Neural progenitor cell (in vitro differentiated cells): ENCODE data around the gene SMARCA4. TPM values are rescaled to one million over a fixed set of nuclear protein-coding genes. Genes with fewer than 3 reads are reported as not detected.

Source experiments
- DNase-seq: peaks from one replicate; pipeline ENCODE4 v3.0.0-alpha.2; 2016; ENCODE audit warnings: low spot score
- H2AFZ ChIP-seq: fragments of 200-600 bp; sonication (generic); replicated peaks from 2 replicates; pipeline ENCODE4 v1.6.1; 2016; ENCODE audit warnings: antibody characterized with exemption
- H3F3A ChIP-seq: fragments of 200-600 bp; sonication (generic); 2 replicates; pipeline ENCODE4 v1.6.1; 2016; ENCODE audit warnings: antibody characterized with exemption, low read depth
- H3K27ac ChIP-seq: fragments of 200-600 bp; sonication (generic); 2 replicates; pipeline ENCODE4 v1.5.1; 2016; ENCODE audit warnings: mild to moderate bottlenecking
- H3K27me3 ChIP-seq: fragments of 200-600 bp; sonication (generic); 2 replicates; pipeline ENCODE4 v1.6.1; 2016; ENCODE audit warnings: mild to moderate bottlenecking, moderate library complexity
- H3K36me3 ChIP-seq: fragments of 200-600 bp; sonication (generic); 2 replicates; pipeline ENCODE4 v1.5.1; 2016
- H3K4me1 ChIP-seq: fragments of 200-600 bp; sonication (generic); 2 replicates; pipeline ENCODE4 v1.6.1; 2016; ENCODE audit warnings: mixed run types
- H3K4me2 ChIP-seq: fragments of 200-600 bp; sonication (generic); 2 replicates; pipeline ENCODE4 v1.6.1; 2016
- H3K4me3 ChIP-seq: fragments of 200-600 bp; sonication (generic); 2 replicates; pipeline ENCODE4 v1.5.1; 2016
- H3K79me2 ChIP-seq: fragments of 200-600 bp; sonication (generic); 2 replicates; pipeline ENCODE4 v1.6.1; 2016; ENCODE audit warnings: low read depth
- H3K9ac ChIP-seq: fragments of 200-600 bp; sonication (generic); 2 replicates; pipeline ENCODE4 v1.6.1; 2016
- H3K9me3 ChIP-seq: fragments of 200-600 bp; sonication (generic); 2 replicates; pipeline ENCODE4 v1.5.1; 2016; ENCODE audit warnings: low read depth
- H4K20me1 ChIP-seq: fragments of 200-600 bp; sonication (generic); 2 replicates; pipeline ENCODE4 v1.6.1; 2016; ENCODE audit warnings: low read depth
- H3K27ac Mint-ChIP-seq: 3 replicates; pipeline ENCODE4 v1.8.0; 2021; ENCODE audit warnings: mixed read lengths
- H3K27me3 Mint-ChIP-seq: 2 replicates; pipeline ENCODE4 v1.8.0; 2022; ENCODE audit warnings: low read depth, mild to moderate bottlenecking, inconsistent platforms, moderate library complexity, mixed read lengths; ENCODE audit not compliant: insufficient read depth
- H3K36me3 Mint-ChIP-seq: 3 replicates; pipeline ENCODE4 v1.8.0; 2021; ENCODE audit warnings: mixed read lengths
- H3K4me1 Mint-ChIP-seq: 3 replicates; pipeline ENCODE4 v1.8.0; 2021; ENCODE audit warnings: mixed read lengths
- H3K4me3 Mint-ChIP-seq: 3 replicates; pipeline ENCODE4 v1.8.0; 2021; ENCODE audit warnings: mild to moderate bottlenecking, moderate library complexity, mixed read lengths
- H3K9me3 Mint-ChIP-seq: 3 replicates; pipeline ENCODE4 v1.8.0; 2020; ENCODE audit warnings: mixed read lengths
- EZH2 ChIP-seq: fragments of 200-600 bp; sonication (generic); IDR thresholded peaks from 2 replicates; pipeline ENCODE4 v1.6.1; 2017; ENCODE audit warnings: antibody characterized with exemption, mild to moderate bottlenecking, moderate library complexity
- EZH2phosphoT487 ChIP-seq: fragments of 200-600 bp; sonication (generic); IDR thresholded peaks from 2 replicates; pipeline ENCODE4 v1.6.1; 2017; ENCODE audit warnings: antibody characterized with exemption
- total RNA-seq: library from RNA; depleted of rRNA; stranded (reverse); fragments of >200 nt; gene quantifications from 2 replicates; pipeline ENCODE4 v1.2.3, GENCODE V29; 2015; ENCODE audit warnings: low replicate concordance
- TF ChIP-seq, protein P1 (sequence below): fragments of 200-600 bp; sonication (generic); IDR thresholded peaks from 2 replicates; pipeline ENCODE4 v1.5.1; 2017; ENCODE audit warnings: antibody characterized with exemption, mild to moderate bottlenecking

SMARCA4 gene
- total RNA-seq, 1 donor from 2014 or later, result 169 TPM

DNA sequence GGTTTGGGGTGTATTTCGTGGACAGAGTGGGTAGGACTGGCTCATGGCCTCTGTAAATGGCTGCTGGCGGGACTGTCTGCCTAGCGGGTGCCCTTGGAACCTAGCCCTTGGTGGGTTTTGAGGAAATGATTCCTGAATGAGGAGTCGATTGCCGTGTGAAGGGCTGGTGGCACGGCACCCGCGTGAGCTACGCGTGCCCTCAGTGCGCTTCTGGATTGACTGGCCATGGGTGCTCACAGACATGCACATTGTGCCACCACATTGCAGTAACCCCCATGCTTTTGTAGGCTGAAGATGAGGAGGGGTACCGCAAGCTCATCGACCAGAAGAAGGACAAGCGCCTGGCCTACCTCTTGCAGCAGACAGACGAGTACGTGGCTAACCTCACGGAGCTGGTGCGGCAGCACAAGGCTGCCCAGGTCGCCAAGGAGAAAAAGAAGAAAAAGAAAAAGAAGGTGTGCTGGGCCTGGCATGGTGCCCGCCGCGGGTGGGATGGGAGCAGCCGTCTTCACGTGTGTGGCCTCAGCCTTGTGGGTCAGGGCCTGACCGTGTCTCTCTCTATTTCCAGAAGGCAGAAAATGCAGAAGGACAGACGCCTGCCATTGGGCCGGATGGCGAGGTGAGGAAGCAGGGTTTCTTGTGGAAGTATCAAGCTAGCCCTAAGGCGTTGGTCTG is 35.2 kb downstream of the SMARCA4 start:
- no peaks in the 10 kb centered on the region for H3K27me3 ChIP-seq
- H3K27me3 Mint-ChIP-seq, result peaks cover 8% of the 10 kb centered on the region
- no peak overlapping the region for H3K27ac Mint-ChIP-seq
- peaks cover 39% of the 10 kb centered on the region for H3K36me3 Mint-ChIP-seq
- no peaks in the 10 kb centered on the region for H3K4me1 ChIP-seq
- H4K20me1 ChIP-seq, result peaks cover 22% of the 10 kb centered on the region
- no peaks in the 10 kb centered on the region for H3K4me1 Mint-ChIP-seq
- H2AFZ ChIP-seq, result no peak overlapping the region
- no peak for DNase-seq
- no peak overlapping the region for H3K27ac ChIP-seq
- H3K79me2 ChIP-seq, result no peaks in the 10 kb centered on the region
- H3K4me3 Mint-ChIP-seq, result no peak overlapping the region
- H3F3A ChIP-seq, result no peaks in the 10 kb centered on the region
- H3K9ac ChIP-seq, result no peak overlapping the region
- no peaks in the 10 kb centered on the region for H3K9me3 ChIP-seq
- H3K36me3 ChIP-seq, result no peaks in the 10 kb centered on the region
- no peak overlapping the region for H3K4me2 ChIP-seq
- no peak overlapping the region for H3K4me3 ChIP-seq
- no peak for TF ChIP-seq EZH2
- TF ChIP-seq EZH2phosphoT487, result no peak
- TF ChIP-seq, protein P1, sequence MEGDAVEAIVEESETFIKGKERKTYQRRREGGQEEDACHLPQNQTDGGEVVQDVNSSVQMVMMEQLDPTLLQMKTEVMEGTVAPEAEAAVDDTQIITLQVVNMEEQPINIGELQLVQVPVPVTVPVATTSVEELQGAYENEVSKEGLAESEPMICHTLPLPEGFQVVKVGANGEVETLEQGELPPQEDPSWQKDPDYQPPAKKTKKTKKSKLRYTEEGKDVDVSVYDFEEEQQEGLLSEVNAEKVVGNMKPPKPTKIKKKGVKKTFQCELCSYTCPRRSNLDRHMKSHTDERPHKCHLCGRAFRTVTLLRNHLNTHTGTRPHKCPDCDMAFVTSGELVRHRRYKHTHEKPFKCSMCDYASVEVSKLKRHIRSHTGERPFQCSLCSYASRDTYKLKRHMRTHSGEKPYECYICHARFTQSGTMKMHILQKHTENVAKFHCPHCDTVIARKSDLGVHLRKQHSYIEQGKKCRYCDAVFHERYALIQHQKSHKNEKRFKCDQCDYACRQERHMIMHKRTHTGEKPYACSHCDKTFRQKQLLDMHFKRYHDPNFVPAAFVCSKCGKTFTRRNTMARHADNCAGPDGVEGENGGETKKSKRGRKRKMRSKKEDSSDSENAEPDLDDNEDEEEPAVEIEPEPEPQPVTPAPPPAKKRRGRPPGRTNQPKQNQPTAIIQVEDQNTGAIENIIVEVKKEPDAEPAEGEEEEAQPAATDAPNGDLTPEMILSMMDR, result no peak
- no peaks in the 10 kb centered on the region for H3K9me3 Mint-ChIP-seq

DNA sequence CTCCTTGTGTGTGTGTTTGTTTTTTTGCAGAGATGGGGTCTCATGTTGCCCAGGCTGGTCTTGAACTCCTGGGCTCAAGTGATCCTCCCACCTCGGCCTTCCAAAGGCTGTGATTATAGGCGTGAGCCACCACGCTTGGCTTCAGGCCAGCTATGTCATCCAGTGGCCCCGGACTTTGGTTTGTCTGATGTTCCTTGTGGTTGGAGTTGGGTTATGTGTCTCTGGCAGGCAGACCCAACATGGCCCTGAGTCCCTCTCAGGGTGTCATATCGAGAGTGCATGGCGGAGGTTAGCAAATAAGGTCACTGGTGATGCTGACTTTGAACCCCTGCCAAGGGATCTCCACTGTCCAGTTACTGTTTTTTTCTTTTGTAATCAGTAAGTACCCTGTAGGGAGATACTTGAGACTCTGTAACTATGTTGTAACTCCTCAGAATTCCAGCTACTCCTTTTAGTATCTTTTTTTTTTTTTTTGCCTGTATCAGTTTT is 37.3 kb downstream of the SMARCA4 start:
- H3K36me3 Mint-ChIP-seq, result peaks cover 39% of the 10 kb centered on the region

DNA sequence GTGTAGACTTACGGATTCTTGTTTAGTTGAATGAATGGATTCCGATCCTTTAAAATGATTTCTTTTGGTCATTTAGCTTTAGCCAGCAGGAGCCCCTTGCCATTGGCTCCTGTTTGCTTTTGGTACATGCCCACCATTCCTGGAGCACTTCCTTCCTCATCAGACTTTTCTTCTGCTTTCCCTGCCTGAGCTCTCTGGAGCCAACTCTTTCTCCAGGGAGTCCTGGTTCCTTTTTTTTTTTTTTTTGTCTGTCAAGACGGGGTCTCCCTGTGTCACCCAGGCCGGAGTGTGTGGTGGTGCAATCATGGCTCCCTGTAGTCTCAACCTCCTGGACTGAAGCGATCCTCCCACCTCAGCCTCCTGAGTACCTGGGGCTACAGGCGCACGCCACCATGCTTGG is 37.8 kb downstream of the SMARCA4 start:
- Mint-ChIP-seq H3K36me3 (peaks cover 38% of the 10 kb centered on the region), H3K4me3 (no peak overlapping the region), H3K9me3 (no peaks in the 10 kb centered on the region), H3K27me3 (peaks cover 6% of the 10 kb centered on the region), H3K4me1 (no peaks in the 10 kb centered on the region), H3K27ac (no peak overlapping the region)
- Histone ChIP-seq H2AFZ (no peak overlapping the region), H3K9ac (no peak overlapping the region), H3K27me3 (no peaks in the 10 kb centered on the region), H3K4me2 (no peak overlapping the region), H3K36me3 (no peaks in the 10 kb centered on the region), H3K79me2 (no peaks in the 10 kb centered on the region), H3K4me3 (no peak overlapping the region), H3F3A (no peaks in the 10 kb centered on the region), H3K4me1 (no peaks in the 10 kb centered on the region), H4K20me1 (peaks cover 23% of the 10 kb centered on the region), H3K27ac (no peak overlapping the region), H3K9me3 (no peaks in the 10 kb centered on the region)
- DNase-seq, result no peak
- TF ChIP-seq EZH2, result no peak

More for the DNA sequence above, 37.3 kb downstream of the SMARCA4 start:
- H3K9ac ChIP-seq, result no peak overlapping the region
- H3K9me3 ChIP-seq, result no peaks in the 10 kb centered on the region
- no peaks in the 10 kb centered on the region for H3K4me1 ChIP-seq
- no peaks in the 10 kb centered on the region for H3K9me3 Mint-ChIP-seq
- H3K27ac ChIP-seq, result no peak overlapping the region
- no peak overlapping the region for H3K4me3 ChIP-seq
- H3K27me3 Mint-ChIP-seq, result peaks cover 6% of the 10 kb centered on the region
- DNase-seq, result no peak
- H2AFZ ChIP-seq, result no peak overlapping the region
- H4K20me1 ChIP-seq, result peaks cover 25% of the 10 kb centered on the region
- TF ChIP-seq, protein P1, result no peak
- TF ChIP-seq EZH2phosphoT487, result no peak
- no peak for TF ChIP-seq EZH2
- H3K36me3 ChIP-seq, result no peaks in the 10 kb centered on the region
- H3K27me3 ChIP-seq, result no peaks in the 10 kb centered on the region
- H3K4me2 ChIP-seq, result no peak overlapping the region
- H3K79me2 ChIP-seq, result no peaks in the 10 kb centered on the region
- H3F3A ChIP-seq, result no peaks in the 10 kb centered on the region
- no peaks in the 10 kb centered on the region for H3K4me1 Mint-ChIP-seq
- H3K27ac Mint-ChIP-seq, result no peak overlapping the region
- H3K4me3 Mint-ChIP-seq, result no peak overlapping the region

DNA sequence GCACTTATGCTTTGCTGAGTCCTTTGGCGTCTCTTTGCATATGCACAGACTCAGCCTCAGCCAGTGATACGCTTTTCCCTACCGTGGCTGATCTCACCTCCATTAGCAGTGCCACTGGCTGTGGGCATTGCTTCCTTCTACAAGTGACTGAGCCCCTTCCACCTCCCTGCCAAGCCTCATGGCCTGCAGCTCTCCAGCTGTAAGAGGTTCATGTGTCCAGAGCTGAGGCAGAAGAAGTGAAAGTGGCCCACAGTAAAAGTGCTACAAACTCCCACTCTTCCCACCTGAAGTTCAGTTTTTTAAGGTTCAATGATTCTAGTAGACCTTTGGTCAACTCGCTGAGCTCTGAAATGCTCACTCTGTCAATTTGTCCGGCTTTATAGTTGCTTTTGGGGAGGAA is 44.7 kb downstream of the SMARCA4 start:
- no peaks in the 10 kb centered on the region for H3K9me3 ChIP-seq
- H3K4me3 Mint-ChIP-seq, result no peak overlapping the region
- H3K36me3 ChIP-seq, result peaks cover 3% of the 10 kb centered on the region
- H3K27me3 ChIP-seq, result no peaks in the 10 kb centered on the region
- H3F3A ChIP-seq, result peaks cover 7% of the 10 kb centered on the region
- peaks cover 2% of the 10 kb centered on the region for H3K27me3 Mint-ChIP-seq
- H3K9me3 Mint-ChIP-seq, result no peaks in the 10 kb centered on the region
- no peak overlapping the region for H3K9ac ChIP-seq
- no peak overlapping the region for H3K4me2 ChIP-seq
- no peak for TF ChIP-seq EZH2
- TF ChIP-seq, protein P1, result no peak
- no peak for TF ChIP-seq EZH2phosphoT487
- H3K27ac ChIP-seq, result peak overlapping the region; percentile 13
- no peak overlapping the region for H2AFZ ChIP-seq
- H3K27ac Mint-ChIP-seq, result no peak overlapping the region
- H3K4me1 Mint-ChIP-seq, result no peaks in the 10 kb centered on the region
- no peak overlapping the region for H3K4me3 ChIP-seq
- peaks cover 18% of the 10 kb centered on the region for H4K20me1 ChIP-seq
- peaks cover 38% of the 10 kb centered on the region for H3K36me3 Mint-ChIP-seq
- no peaks in the 10 kb centered on the region for H3K79me2 ChIP-seq
- no peak for DNase-seq
- H3K4me1 ChIP-seq, result no peaks in the 10 kb centered on the region
